Fibroblast of mammary gland (primary cell): ENCODE data around the gene MLPH.
A peak's percentile ranks its signal among the peaks of the same experiment; 100 is the strongest.

ENCODE experiments used
- DNase-seq: peaks from one replicate; pipeline ENCODE4 v3.0.0-alpha.2; 2010; ENCODE audit warnings: low read depth
- H3K4me3 ChIP-seq: 2 replicates; pipeline ENCODE4 v1.5.1; 2011; ENCODE audit warnings: low read depth, mild to moderate bottlenecking, low read length, moderate library complexity; ENCODE audit not compliant: control insufficient read depth
- CTCF ChIP-seq: conservative IDR thresholded peaks from 2 replicates; pipeline ENCODE4 v1.5.1; 2011; ENCODE audit warnings: low read depth, low read length, inconsistent platforms; ENCODE audit not compliant: control insufficient read depth, insufficient read depth

The MLPH gene

GRCh38 chr2:237475704-237476141, 11.3 kb upstream of the MLPH start:
- no peak for TF ChIP-seq CTCF
- DNase-seq, result peak; percentile 79
- H3K4me3 ChIP-seq, result peak overlapping the region; percentile 68

GRCh38 chr2:237478095-237478494, 9.0 kb upstream of the MLPH start:
- TF ChIP-seq CTCF, result no peak
- no peak for DNase-seq
- H3K4me3 ChIP-seq, result no peak overlapping the region

GRCh38 chr2:237478979-237479378, 8.1 kb upstream of the MLPH start:
- no peak overlapping the region for H3K4me3 ChIP-seq
- no peak for TF ChIP-seq CTCF
- no peak for DNase-seq

- no peak for DNase-seq
- no peak for TF ChIP-seq CTCF
- no peak overlapping the region for H3K4me3 ChIP-seq
Observed at GRCh38 chr2:237479747-237480146, 7.3 kb upstream of the MLPH start.

GRCh38 chr2:237480556-237480955, 6.5 kb upstream of the MLPH start:
- DNase-seq, result no peak
- no peak for TF ChIP-seq CTCF
- H3K4me3 ChIP-seq, result no peak overlapping the region

GRCh38 chr2:237480988-237481525, 6.0 kb upstream of the MLPH start:
- no peak for TF ChIP-seq CTCF
- no peak overlapping the region for H3K4me3 ChIP-seq
- no peak for DNase-seq

- DNase-seq, result peak; percentile 88
- no peak overlapping the region for H3K4me3 ChIP-seq
- TF ChIP-seq CTCF, result no peak
Observed at GRCh38 chr2:237482485-237482884, 4.6 kb upstream of the MLPH start.
